HL-60 (cell line): ENCODE results near the gene ARID1B.

Experiments
- GABPA ChIP-seq: IDR thresholded peaks from 2 replicates; pipeline ENCODE4 v1.6.1; 2012; ENCODE audit warnings: low read depth
- POLR2AphosphoS5 ChIP-seq: IDR thresholded peaks from 2 replicates; pipeline ENCODE4 v1.6.1; 2012; ENCODE audit warnings: low read depth
- TF ChIP-seq, protein P1 (sequence below): IDR thresholded peaks from one replicate; pipeline ENCODE4 v1.5.1; 2011; ENCODE audit warnings: low read length, control low read depth, inconsistent platforms; ENCODE audit not compliant: insufficient read depth

DNA sequence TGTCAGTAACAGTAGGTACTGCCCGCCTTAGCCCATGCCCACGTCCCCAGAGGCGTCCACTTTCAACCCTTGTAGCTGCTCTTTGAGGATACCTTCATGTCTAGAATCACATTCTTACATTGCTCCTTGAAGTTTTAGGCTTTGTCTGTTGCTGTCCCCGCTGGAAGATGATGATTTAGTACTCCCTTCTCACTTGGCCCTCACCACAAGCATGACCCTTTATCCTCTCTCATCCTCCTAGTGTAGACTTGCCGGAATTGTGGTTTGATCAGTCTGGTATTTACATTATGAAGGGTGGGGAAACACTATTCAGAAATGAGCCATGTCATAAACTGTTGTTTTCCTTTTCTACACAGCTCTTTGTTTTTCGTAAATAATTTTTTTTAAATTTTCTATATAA, 87.4 kb downstream of the ARID1B start:
- TF ChIP-seq, protein P1, sequence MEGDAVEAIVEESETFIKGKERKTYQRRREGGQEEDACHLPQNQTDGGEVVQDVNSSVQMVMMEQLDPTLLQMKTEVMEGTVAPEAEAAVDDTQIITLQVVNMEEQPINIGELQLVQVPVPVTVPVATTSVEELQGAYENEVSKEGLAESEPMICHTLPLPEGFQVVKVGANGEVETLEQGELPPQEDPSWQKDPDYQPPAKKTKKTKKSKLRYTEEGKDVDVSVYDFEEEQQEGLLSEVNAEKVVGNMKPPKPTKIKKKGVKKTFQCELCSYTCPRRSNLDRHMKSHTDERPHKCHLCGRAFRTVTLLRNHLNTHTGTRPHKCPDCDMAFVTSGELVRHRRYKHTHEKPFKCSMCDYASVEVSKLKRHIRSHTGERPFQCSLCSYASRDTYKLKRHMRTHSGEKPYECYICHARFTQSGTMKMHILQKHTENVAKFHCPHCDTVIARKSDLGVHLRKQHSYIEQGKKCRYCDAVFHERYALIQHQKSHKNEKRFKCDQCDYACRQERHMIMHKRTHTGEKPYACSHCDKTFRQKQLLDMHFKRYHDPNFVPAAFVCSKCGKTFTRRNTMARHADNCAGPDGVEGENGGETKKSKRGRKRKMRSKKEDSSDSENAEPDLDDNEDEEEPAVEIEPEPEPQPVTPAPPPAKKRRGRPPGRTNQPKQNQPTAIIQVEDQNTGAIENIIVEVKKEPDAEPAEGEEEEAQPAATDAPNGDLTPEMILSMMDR = no peak
- TF ChIP-seq GABPA (no peak), POLR2AphosphoS5 (no peak)
